Cardiac fibroblast (primary cell): ENCODE data around the gene IPCEF1.
A peak's percentile ranks its signal among the peaks of the same experiment; 100 is the strongest.
"Not testable (repeated sequence)": the region's sequence is repeated elsewhere in the genome, so short reads cannot be mapped to it uniquely, and the experiment has no call there.

ENCODE experiments used
- DNase-seq, 2 donors: peaks; one replicate each; pipeline versions ENCODE4 v3.0.0 to v3.0.0-alpha.2; 2010; ENCODE audit warnings: low read depth in 2 of 2
- H3K4me3 ChIP-seq, 2 donors: replicated peaks in 1 of 2; 1 replicate in 1 of 2; 2 replicates in 1 of 2; pipeline ENCODE4 v1.5.1; 2011; ENCODE audit warnings: low read depth in 2 of 2, low read length in 2 of 2, mild to moderate bottlenecking in 2 of 2, moderate library complexity in 1 of 2
- CTCF ChIP-seq: IDR thresholded peaks from one replicate; pipeline ENCODE4 v1.5.1; 2011; ENCODE audit warnings: low read depth, mild to moderate bottlenecking, low read length, inconsistent platforms

IPCEF1 gene

GRCh38 chr6:154331750-154332149, 24.9 kb downstream of the IPCEF1 start:
- no peak for DNase-seq
- no peak for TF ChIP-seq CTCF
- no peak overlapping the region for H3K4me3 ChIP-seq

- no peak overlapping the region for H3K4me3 ChIP-seq
- DNase-seq, result no peak
- TF ChIP-seq CTCF, result no peak
These were observed 27.0 kb downstream of the IPCEF1 start for GRCh38 chr6:154329350-154330170.

- H3K4me3 ChIP-seq, DNase-seq: not testable (repeated sequence)
These were observed 29.3 kb downstream of the IPCEF1 start for GRCh38 chr6:154327313-154327712.

- H3K4me3 ChIP-seq, result no peak overlapping the region
- no peak for DNase-seq
- TF ChIP-seq CTCF, result no peak
These were observed 31.5 kb downstream of the IPCEF1 start for GRCh38 chr6:154325142-154325541.

- no peak overlapping the region for H3K4me3 ChIP-seq
- no peak for TF ChIP-seq CTCF
- no peak for DNase-seq
These were observed 36.4 kb downstream of the IPCEF1 start for GRCh38 chr6:154320181-154320580.

- TF ChIP-seq CTCF, result no peak
- H3K4me3 ChIP-seq, result no peak overlapping the region
- peak; percentile 28 to 58 for DNase-seq
These were observed 37.3 kb downstream of the IPCEF1 start for GRCh38 chr6:154319231-154319858.

GRCh38 chr6:154318721-154319120, 37.9 kb downstream of the IPCEF1 start:
- no peak overlapping the region for H3K4me3 ChIP-seq
- TF ChIP-seq CTCF, result no peak

More at GRCh38 chr6:154318721-154319120, 37.9 kb downstream of the IPCEF1 start:
- DNase-seq, result peak in 1 of 2 donors; percentile 16
